NT2/D1 (cell line): ENCODE results near the gene JRKL.
A peak's percentile ranks its signal among the peaks of the same experiment; 100 is the strongest.
"Not testable (repeated sequence)": the region's sequence is repeated elsewhere in the genome, so short reads cannot be mapped to it uniquely, and the experiment has no call there.

ENCODE experiments used
- DNase-seq: peaks from one replicate; pipeline ENCODE4 v3.0.0-alpha.2; 2011; ENCODE audit warnings: low read depth, low spot score
- H3K27me3 ChIP-seq: 2 replicates; pipeline ENCODE4 v1.6.0; 2011; ENCODE audit warnings: mild to moderate bottlenecking; ENCODE audit not compliant: insufficient read length, insufficient read depth
- H3K36me3 ChIP-seq: 2 replicates; pipeline ENCODE4 v1.6.1; 2011; ENCODE audit warnings: mild to moderate bottlenecking, low read length, mixed read lengths; ENCODE audit not compliant: insufficient read depth, insufficient read length
- H3K4me1 ChIP-seq: 2 replicates; pipeline ENCODE4 v1.5.1; 2011; ENCODE audit not compliant: insufficient read depth, insufficient read length
- H3K4me3 ChIP-seq: 2 replicates; pipeline ENCODE4 v1.5.1; 2011; ENCODE audit warnings: low read depth; ENCODE audit not compliant: insufficient read length
- H3K9ac ChIP-seq: 2 replicates; pipeline ENCODE4 v1.6.0; 2011; ENCODE audit warnings: low read depth; ENCODE audit not compliant: insufficient read length
- H3K9me3 ChIP-seq: 2 replicates; pipeline ENCODE4 v1.5.1; 2011; ENCODE audit warnings: mild to moderate bottlenecking, low read length; ENCODE audit not compliant: insufficient read depth
- SUZ12 ChIP-seq: IDR thresholded peaks from 2 replicates; pipeline ENCODE4 v1.6.1; 2011; ENCODE audit not compliant: insufficient read length, insufficient read depth; ENCODE audit errors: extremely low read depth
- YY1 ChIP-seq: IDR thresholded peaks from 2 replicates; pipeline ENCODE4 v1.6.1; 2011; ENCODE audit not compliant: insufficient read length, insufficient read depth
- ZNF274 ChIP-seq: IDR thresholded peaks from 2 replicates; pipeline ENCODE4 v1.6.1; 2011; ENCODE audit warnings: mild to moderate bottlenecking, low read depth, low read length

Gene JRKL

GRCh38 chr11:96396637-96397036, 6.8 kb downstream of the JRKL start:
- H3K27me3 ChIP-seq = no peaks in the 10 kb centered on the region
- peaks cover 3% of the 10 kb centered on the region for H3K36me3 ChIP-seq
- peaks cover 22% of the 10 kb centered on the region for H3K9me3 ChIP-seq
- TF ChIP-seq SUZ12 (no peak), ZNF274 (no peak), YY1 (no peak)
- no peak overlapping the region for H3K9ac ChIP-seq
- no peaks in the 10 kb centered on the region for H3K4me1 ChIP-seq
- H3K4me3 ChIP-seq = no peak overlapping the region
- no peak for DNase-seq

DNA sequence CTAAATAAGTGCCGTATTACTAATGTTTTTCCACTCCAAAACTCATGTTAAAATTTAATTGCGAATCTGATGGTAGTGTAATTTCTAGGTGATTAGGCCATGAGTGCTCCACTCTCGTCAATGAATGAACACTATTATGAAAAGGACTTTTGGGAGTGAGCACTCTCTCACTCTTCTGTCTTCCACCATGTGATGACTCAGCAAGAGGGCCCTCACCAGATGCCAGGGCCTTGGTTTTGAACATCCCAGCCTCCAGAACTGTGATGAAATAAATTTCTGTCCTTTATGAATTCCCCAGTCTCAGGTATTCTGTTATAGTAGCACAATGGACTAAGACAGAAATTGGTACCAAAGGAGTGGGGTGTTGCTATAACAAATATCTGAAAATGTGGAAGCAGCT, 8.1 kb downstream of the JRKL start:
- DNase-seq = no peak
- no peaks in the 10 kb centered on the region for H3K4me1 ChIP-seq
- H3K36me3 ChIP-seq = no peaks in the 10 kb centered on the region
- no peak overlapping the region for H3K4me3 ChIP-seq
- TF ChIP-seq SUZ12 (no peak), YY1 (no peak), ZNF274 (no peak)
- no peaks in the 10 kb centered on the region for H3K27me3 ChIP-seq
- peaks cover 9% of the 10 kb centered on the region; the same call in 1 of the 2 replicates for H3K9me3 ChIP-seq
- H3K9ac ChIP-seq = no peak overlapping the region

- no peak for TF ChIP-seq YY1
- TF ChIP-seq ZNF274 = no peak
- TF ChIP-seq SUZ12 = no peak
These were observed 10.9 kb downstream of the JRKL start for GRCh38 chr11:96400697-96401096.

GRCh38 chr11:96411412-96411811, 21.6 kb downstream of the JRKL start:
- not testable (repeated sequence) for H3K27me3 ChIP-seq, H3K9ac ChIP-seq, DNase-seq, H3K36me3 ChIP-seq, H3K4me1 ChIP-seq
- Histone ChIP-seq H3K4me3 (peak overlapping the region; percentile 36), H3K9me3 (peaks cover 12% of the 10 kb centered on the region)

More at GRCh38 chr11:96400697-96401096, 10.9 kb downstream of the JRKL start:
- no peaks in the 10 kb centered on the region for H3K27me3 ChIP-seq
- no peaks in the 10 kb centered on the region for H3K4me1 ChIP-seq
- no peak for DNase-seq
- H3K9ac ChIP-seq = no peak overlapping the region
- H3K4me3 ChIP-seq = no peak overlapping the region
- no peaks in the 10 kb centered on the region for H3K9me3 ChIP-seq
- H3K36me3 ChIP-seq = no peaks in the 10 kb centered on the region

- H3K9ac ChIP-seq = no peak overlapping the region
- no peak overlapping the region for H3K4me3 ChIP-seq
- DNase-seq = no peak
- H3K9me3 ChIP-seq = peaks cover 12% of the 10 kb centered on the region
- H3K4me1 ChIP-seq = no peaks in the 10 kb centered on the region
- TF ChIP-seq ZNF274 = no peak
- no peak for TF ChIP-seq YY1
- TF ChIP-seq SUZ12 = no peak
- no peaks in the 10 kb centered on the region for H3K27me3 ChIP-seq
- H3K36me3 ChIP-seq = no peaks in the 10 kb centered on the region
These were observed 23.1 kb downstream of the JRKL start for GRCh38 chr11:96412761-96413381.

DNA sequence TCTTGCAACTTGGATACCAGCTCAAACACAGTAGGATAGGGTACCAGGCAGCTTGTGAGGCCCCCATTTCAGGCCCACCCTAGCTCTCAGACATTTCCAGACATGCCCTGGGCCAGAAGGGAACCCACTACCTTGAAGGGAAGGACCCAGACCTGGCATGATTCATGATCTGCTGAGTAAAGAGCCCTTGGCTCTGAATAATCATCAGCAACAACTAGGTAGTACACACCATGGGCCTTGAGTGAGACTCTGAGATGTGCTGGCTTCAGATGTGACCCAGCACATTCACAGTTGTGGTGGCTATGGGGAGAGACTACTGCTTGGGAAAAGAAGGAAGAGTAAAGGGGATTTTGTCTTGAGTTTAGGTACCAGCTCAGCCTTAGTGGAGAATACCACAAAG, 23.6 kb downstream of the JRKL start:
- Histone ChIP-seq H3K36me3 (no peaks in the 10 kb centered on the region), H3K4me3 (no peak overlapping the region), H3K27me3 (no peaks in the 10 kb centered on the region), H3K9ac (no peak overlapping the region), H3K9me3 (peaks cover 12% of the 10 kb centered on the region), H3K4me1 (no peaks in the 10 kb centered on the region)
- no peak for DNase-seq
- TF ChIP-seq ZNF274 = no peak
- no peak for TF ChIP-seq YY1

GRCh38 chr11:96424693-96425092, 34.9 kb downstream of the JRKL start:
- Histone ChIP-seq H3K36me3 (no peaks in the 10 kb centered on the region), H3K9me3 (no peaks in the 10 kb centered on the region), H3K27me3 (no peaks in the 10 kb centered on the region), H3K4me1 (no peaks in the 10 kb centered on the region), H3K9ac (no peak overlapping the region), H3K4me3 (no peak overlapping the region)
- no peak for DNase-seq
- TF ChIP-seq SUZ12 (no peak), ZNF274 (no peak), YY1 (no peak)
